ENCODE data around the gene GALNT18. TPM values are rescaled to one million over a fixed set of nuclear protein-coding genes. Genes with fewer than 3 reads are reported as not detected.

Gene GALNT18
- polyA plus RNA-seq, 1 experiment, result 4.8 TPM

- H3K27me3 ChIP-seq (ENCODE audit: control insufficient read depth, insufficient read depth, low read length), result peaks cover 3% of the 10 kb centered on the region
- no peak for TF ChIP-seq CTCF (IDR thresholded peaks at IDR 0.05; ENCODE audit: low read depth, low read length)
- CTCF ChIA-PET, result no interaction called here
- no peak for DNase-seq (ENCODE audit: low read depth, low spot score)
- POLR2A ChIA-PET, result no interaction called here
- H3K27ac ChIP-seq (ENCODE audit: low read depth, low read length), result no peak overlapping the region
- no peaks in the 10 kb centered on the region for H3K9me3 ChIP-seq (ENCODE audit: control insufficient read depth, insufficient read depth, low read length)
- H3K4me3 ChIP-seq (ENCODE audit: low read depth, low read length), result no peak overlapping the region
Measured at GRCh38 chr11:11436715-11437313, 185.0 kb downstream of the GALNT18 start.

DNA sequence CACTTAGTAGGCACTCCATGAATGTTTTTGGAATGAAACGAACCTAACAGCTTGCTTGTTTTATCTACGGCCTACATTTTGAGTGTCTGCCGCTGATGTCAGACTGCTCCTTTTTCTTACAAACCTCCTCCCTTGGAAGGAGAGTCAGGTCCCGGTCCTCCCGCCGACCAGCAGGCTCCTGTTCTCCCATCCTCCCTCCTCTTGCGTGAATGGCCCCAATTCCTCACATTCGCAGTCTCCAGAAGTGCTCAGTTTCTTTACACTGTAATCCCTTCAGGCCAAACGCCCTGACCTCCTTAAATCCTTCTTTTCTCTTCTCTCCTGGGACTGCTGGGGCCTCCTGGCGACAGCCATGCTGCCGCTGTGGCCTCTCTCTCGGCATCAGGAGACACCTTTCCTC, 186.2 kb downstream of the GALNT18 start:
- ChIA-PET POLR2A (no interaction called here), CTCF (no interaction called here)
- no peak for DNase-seq (ENCODE audit: low read depth, low spot score)
- Histone ChIP-seq H3K27ac (ENCODE audit: low read depth, low read length) (no peak overlapping the region), H3K27me3 (ENCODE audit: control insufficient read depth, insufficient read depth, low read length) (peaks cover 3% of the 10 kb centered on the region), H3K9me3 (ENCODE audit: control insufficient read depth, insufficient read depth, low read length) (no peaks in the 10 kb centered on the region), H3K4me3 (ENCODE audit: low read depth, low read length) (no peak overlapping the region)
- TF ChIP-seq CTCF (IDR thresholded peaks at IDR 0.05; ENCODE audit: low read depth, low read length), result no peak

DNA sequence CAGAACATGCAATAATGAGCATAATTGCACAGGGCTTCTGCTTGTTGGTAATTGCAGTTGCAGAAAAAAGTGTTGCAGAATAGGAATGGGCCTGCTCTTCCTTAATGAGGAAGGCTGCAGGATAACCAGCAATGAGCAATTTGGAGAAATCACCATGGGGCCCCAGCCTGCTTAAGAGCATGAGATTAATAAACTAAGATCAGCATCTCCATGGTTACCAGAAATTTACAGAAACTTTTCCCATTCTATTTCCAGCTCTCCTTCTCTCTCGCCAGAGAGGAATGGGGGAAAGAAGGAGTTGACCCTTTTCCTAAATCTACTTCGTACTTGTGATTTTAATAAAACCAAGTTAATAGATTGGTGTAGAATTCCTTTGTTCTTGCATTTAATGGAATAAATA, 187.8 kb downstream of the GALNT18 start:
- TF ChIP-seq CTCF (IDR thresholded peaks at IDR 0.05; ENCODE audit: low read depth, low read length), result no peak
- H3K27ac ChIP-seq (ENCODE audit: low read depth, low read length), result no peak overlapping the region
- DNase-seq (ENCODE audit: low read depth, low spot score), result no peak
- ChIA-PET POLR2A (no interaction called here), CTCF (no interaction called here)
- no peak overlapping the region for H3K4me3 ChIP-seq (ENCODE audit: low read depth, low read length)
- peaks cover 3% of the 10 kb centered on the region for H3K27me3 ChIP-seq (ENCODE audit: control insufficient read depth, insufficient read depth, low read length)
- no peaks in the 10 kb centered on the region for H3K9me3 ChIP-seq (ENCODE audit: control insufficient read depth, insufficient read depth, low read length)

- peaks cover 3% of the 10 kb centered on the region for H3K27me3 ChIP-seq (ENCODE audit: control insufficient read depth, insufficient read depth, low read length)
- H3K4me3 ChIP-seq (ENCODE audit: low read depth, low read length), result no peak overlapping the region
- TF ChIP-seq CTCF (IDR thresholded peaks at IDR 0.05; ENCODE audit: low read depth, low read length), result no peak
- no peaks in the 10 kb centered on the region for H3K9me3 ChIP-seq (ENCODE audit: control insufficient read depth, insufficient read depth, low read length)
- H3K27ac ChIP-seq (ENCODE audit: low read depth, low read length), result no peak overlapping the region
- no peak for DNase-seq (ENCODE audit: low read depth, low spot score)
- CTCF ChIA-PET, result no interaction called here
- POLR2A ChIA-PET, result no interaction called here
Measured at GRCh38 chr11:11432621-11433319, 189.0 kb downstream of the GALNT18 start.

- ChIA-PET CTCF (no interaction called here), POLR2A (no interaction called here)
- no peak overlapping the region for H3K4me3 ChIP-seq (ENCODE audit: low read depth, low read length)
- TF ChIP-seq CTCF (IDR thresholded peaks at IDR 0.05; ENCODE audit: low read depth, low read length), result no peak
- no peak overlapping the region for H3K27ac ChIP-seq (ENCODE audit: low read depth, low read length)
- H3K27me3 ChIP-seq (ENCODE audit: control insufficient read depth, insufficient read depth, low read length), result no peaks in the 10 kb centered on the region
- H3K9me3 ChIP-seq (ENCODE audit: control insufficient read depth, insufficient read depth, low read length), result no peaks in the 10 kb centered on the region
- DNase-seq (ENCODE audit: low read depth, low spot score), result no peak
Measured at GRCh38 chr11:11430431-11430830, 191.4 kb downstream of the GALNT18 start.

Data from AG04450 (cell line).